GM18498 (cell line): Measurements from ENCODE around the gene CAMK1D.
"Not testable (repeated sequence)": the region's sequence is repeated elsewhere in the genome, so short reads cannot be mapped to it uniquely, and the experiment has no call there.

Source experiments
- ATAC-seq: cut with Tn5 transposase; IDR thresholded peaks from one replicate; pipeline ENCODE4 v1.9.1; 2021; ENCODE audit warnings: mild to moderate bottlenecking, moderate library complexity; ENCODE audit not compliant: unreplicated experiment

CAMK1D gene

DNA sequence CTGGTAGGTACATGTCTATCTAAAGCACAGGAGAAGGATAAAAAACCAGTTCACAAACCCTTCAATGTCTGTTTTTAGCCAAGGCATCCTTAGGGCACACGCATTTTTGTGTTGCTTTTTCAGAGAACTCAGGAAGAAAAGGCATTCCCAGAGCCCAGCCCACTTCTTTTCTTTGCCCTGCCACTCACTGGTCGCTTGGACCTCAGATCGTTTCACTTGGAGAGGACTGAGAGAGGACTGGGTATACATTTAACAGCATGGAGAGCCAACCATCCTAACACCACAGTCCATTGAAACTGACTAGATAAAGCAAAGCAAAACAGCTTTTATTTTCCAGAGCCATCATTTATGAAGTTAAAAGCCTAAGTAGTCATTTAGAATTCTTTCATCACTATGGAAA is 194.2 kb downstream of the CAMK1D start:
- ATAC-seq, result no peak

DNA sequence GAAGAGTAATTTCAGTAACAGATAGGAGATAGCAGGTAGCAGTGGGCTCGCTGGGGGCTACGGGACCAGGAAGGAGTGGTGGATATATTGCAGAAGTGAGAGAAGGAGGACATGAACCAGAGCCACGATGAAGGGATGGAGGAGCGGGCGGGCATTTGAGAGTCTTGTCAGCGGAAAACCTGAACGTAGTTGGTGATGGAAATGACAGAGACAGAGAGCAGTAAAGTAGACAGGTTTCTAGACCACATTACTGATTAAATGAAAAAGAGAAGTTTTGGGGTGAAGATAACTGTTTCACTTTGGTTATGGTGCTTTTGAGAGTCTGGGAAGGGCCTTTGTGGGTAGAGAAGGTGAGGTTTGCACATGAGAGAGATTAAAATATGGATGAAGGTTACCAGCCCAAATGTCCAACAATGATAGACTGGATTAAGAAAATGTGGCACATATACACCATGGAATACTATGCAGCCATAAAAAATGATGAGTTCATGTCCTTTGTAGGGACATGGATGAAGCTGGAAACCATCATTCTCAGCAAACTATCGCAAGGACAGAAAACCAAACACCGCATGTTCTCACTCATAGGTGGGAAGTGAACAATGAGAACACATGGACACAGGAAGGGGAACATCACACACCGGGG is 196.9 kb downstream of the CAMK1D start:
- ATAC-seq, result not testable (repeated sequence)

DNA sequence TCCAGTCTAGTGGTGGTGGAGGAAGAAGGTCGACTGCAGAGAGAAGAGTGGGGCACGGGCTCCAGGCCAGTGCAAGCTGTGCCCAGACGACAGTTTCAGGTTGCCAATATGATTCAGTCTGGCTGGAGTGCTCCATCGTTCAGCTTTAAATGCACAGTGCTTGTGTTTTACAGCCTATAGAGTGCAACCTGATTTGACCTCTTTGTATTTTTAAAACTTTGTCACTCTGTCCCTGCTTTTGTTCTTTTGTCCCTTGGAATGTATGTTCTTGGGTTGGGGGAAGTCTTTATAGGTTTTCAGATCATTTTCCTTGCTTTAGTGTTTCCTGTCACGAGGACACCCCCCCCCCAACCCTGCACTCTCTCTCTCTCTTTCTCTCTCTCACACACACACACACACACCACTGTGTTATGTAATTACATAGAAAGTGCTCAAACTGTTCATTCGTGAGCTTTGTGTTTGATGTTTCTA is 198.0 kb downstream of the CAMK1D start:
- ATAC-seq, result no peak

DNA sequence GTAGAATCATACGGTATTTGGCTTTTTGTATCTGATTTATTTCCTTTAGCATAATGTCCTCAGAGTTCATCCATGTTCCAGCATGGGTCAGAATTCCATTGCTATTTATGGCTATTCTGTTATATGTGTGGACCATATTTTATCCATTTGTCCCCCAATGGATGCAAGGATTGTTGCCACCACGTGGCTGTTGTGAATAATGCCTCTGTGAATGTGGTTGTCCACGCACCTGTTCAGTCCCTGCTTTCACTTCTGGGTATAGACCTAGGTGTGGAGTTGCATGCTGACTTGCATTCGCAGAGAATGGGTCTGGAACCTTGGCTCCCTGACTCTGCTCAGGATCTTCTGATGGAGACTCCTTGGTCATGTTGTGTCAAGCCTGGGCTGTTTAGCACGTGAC is 199.9 kb downstream of the CAMK1D start:
- ATAC-seq, result no peak

DNA sequence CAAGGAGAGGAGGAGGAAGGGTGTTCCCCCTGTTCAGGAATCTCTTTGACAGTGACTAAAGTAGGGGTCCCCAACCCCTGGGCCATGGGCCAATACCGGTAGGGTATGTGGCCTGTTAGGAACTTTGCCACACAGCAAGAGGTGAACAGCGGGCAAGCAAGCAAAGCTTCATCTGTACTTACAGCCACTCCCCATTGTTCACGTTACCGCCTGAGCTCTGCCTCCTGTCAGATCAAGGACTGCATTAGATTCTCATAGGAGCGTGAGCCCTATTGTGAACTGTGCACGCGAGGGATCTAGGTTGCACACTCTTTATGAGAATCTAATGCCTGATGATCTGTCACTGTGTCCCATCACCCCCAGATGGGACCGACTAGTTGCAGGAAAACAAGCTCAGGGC is 201.6 kb downstream of the CAMK1D start:
- ATAC-seq, result no peak

DNA sequence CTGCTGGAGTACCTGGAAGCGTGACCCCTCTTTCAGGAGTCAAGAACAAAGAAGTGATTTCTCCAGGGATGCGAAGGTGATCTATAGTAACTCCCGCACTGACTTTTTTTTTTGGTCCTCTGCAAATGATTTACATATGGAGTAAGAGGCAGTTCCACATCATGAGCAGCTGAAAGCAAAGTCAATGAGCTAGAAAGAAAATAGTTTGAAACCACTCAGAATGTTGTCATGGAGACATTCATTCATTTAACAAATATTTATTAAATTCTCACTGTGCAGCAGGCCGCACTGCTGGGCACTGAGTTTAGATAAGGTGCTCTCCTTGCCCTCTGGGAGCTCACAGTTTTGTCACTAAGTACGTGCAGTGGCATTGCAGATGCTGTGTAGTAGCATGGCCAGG is 206.7 kb downstream of the CAMK1D start:
- ATAC-seq, result no peak

DNA sequence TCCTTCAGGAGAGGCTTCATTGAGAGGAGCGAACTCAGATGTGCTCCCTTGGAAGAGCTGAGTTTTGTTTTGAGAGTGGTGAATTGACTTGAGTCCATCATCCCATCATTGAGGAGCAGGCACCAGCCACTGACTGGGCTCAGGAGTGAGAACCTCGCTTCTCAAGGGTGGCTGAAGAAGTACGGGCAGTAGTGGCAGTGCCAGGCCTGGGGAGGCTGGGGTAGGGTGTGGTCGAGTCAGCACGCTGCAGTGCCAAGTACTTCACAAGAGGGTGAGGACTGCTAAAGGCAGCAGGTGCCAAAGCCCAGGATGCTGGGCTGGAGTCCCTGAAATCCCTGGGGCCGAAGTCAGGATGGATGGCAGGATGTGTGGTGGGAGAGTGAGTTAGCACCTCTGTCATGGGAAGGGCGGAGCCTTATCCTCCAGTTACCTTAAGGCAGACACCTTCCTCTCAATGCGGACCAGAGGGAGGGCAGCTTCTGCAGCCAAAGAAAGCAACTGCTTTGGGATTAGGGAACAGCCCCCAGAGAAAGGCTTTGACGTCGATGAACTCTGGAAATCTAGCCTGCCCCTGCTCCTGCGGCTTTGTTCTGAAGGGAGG is 210.3 kb downstream of the CAMK1D start:
- ATAC-seq, result no peak

DNA sequence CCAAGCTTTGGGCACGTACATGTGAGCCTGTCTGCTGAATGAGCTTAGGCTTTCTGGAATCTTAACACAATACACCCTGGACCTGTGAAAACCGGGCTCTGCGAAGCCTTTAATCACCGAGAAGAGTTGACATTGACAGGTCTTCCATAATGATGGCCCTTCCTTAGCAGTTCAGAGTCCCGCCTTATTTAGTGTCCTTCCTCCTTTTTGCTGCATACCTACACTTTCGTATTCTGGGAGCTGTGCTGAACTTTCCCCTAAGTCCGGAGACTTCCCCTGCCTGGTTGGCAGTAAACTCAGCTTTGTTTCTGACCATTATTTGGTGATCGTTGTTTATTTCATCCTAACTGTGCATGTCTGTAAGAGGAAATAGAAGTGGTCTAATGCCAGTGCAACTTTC is 212.0 kb downstream of the CAMK1D start:
- ATAC-seq, result no peak

DNA sequence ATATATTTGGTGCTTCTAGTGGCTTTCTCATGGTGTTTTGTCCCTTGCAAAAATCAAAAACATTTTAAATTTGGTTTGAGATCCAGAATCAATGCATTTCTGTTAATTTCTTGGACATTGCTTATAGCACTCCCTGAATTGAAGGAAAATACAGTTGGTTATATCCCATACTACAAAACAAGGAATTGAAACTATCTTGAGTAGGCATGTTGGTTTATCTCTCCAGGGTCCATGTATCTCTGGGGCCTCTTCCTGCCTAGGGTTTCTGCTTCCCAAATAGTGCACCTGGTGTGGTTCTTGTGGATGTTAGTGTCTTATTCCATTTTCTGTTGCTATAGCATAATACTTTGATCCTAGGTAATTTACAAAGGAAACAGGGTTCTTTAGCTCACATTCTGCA is 212.4 kb downstream of the CAMK1D start:
- ATAC-seq, result no peak

DNA sequence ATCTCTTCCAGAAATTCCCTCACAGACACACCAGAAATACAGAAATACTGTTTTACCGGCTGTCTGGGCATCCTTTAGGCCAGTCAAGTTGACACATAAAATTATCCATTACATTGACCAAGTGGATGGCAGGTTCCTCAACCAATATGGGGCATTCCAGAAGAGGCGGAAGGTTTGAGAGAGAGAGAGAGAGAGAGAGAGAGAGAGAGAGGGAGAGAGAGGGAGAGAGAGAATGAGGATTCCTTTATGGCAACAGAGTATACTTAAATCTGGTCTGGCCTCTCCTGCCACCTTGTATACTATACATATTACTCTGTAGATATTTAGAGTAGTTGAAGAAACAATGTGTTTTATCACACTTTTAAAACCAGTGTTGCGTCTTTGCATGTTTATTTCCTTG is 214.1 kb downstream of the CAMK1D start:
- no peak for ATAC-seq

DNA sequence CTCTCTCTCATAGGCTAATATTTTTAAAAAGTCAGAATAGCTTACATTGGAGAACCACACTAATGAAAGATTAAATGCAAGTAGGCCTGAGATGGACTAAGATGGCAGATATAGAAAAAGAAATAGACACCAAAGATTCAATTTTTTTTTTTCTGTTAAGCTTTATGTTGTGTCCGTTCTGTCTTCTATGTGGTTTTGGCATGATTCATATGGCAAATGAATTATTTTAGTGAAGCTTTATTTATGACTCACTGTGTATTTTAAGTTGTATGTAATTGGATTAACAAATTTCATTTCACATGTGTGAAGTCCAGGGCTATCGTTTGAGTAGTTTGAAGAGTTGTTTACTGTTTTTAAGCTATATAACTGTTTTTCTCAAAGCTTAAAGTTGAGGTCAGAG is 214.8 kb downstream of the CAMK1D start:
- no peak for ATAC-seq

DNA sequence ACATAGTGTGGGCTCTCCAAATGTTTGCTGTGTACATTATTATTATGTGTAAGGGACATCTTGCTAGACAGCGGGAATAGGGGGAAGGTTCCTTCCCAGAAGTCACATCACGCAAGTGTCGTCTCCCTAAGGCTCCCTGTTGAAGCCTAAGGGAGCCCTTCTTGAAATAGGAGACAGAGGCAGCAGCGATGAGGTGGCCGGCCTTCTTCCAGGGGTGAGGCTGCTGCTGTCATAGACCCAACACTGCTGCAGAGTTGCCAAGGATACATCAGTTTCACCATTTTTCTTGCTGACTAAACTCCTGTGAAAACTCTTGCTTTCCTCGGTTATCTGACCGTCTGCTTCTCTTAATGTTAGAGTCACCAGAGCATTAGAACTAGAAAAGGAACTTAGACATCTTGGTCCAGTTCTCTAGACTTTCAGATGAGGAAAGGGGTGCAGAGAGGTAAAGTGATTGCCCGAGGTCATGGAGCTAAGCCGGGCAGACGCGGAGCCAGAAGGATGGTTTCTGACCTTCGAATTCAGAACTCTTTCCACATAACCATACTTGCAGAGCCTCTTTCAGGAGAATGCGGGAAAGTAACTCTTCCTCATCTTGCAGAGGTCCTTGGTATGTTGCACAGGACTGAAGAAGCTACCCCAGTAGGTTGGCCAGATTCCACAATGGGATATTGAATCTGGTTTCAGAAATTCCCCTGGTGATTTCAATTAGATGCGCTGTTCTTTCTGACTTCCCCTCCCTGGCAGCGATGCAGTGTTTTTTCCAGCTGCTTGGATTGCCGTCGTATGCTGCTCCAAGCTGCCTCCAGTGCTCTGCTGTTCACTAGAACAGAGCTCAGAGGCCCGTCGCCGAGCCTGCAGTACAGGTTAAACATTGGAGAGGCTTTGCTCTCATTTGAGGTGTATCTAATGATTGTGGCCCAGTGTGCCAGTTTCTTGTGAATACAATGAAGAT is 217.1 kb downstream of the CAMK1D start:
- ATAC-seq, result no peak

DNA sequence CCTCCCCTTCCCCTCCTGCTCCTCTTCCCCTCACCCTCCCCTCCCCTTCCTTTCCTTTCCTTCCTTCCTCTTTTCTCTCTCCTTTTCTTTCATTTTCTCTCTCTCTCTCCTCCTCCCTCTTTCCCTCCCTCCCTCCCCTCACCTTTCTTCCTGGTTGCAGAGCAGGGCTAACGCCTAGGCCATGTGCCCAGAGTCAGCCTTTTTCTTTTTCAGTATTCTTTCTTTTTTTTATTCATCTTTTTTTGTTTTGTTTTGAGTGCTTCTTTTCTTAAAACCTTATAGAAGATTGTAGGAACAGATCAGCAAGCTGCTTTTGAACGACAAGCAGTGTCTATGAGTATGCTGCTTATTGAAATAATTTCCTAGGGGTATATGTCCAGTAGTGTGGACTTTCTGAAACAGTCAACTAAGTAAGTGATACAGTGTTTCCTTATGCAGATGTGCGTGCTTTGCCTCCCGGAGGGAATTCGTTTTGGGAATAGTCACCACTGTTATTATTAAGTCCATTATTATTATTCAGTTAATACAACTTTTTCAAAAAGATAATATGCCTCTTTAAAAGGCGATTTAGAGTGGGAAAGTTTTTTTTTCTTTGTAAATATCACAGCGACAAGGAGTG is 219.2 kb downstream of the CAMK1D start:
- no peak for ATAC-seq

DNA sequence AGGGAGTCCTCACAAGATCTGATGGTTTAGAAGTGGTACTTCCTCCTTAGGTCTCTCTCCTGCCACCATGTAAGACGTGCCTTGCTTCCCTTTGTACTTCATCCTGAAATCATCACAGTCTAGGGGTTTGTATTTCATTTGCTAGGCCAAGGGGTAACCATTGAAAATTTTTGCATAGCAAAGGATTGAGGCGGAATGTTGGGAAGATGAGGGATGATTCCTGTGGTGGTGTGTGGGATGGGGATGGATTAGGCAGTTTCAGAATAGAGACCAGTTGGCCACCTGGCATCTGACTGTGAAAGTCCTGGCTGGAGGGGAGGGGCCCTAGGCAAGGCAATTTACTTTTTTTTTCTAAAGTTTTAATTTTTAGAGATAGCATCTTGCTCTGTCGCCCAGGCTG is 222.9 kb downstream of the CAMK1D start:
- ATAC-seq, result no peak

DNA sequence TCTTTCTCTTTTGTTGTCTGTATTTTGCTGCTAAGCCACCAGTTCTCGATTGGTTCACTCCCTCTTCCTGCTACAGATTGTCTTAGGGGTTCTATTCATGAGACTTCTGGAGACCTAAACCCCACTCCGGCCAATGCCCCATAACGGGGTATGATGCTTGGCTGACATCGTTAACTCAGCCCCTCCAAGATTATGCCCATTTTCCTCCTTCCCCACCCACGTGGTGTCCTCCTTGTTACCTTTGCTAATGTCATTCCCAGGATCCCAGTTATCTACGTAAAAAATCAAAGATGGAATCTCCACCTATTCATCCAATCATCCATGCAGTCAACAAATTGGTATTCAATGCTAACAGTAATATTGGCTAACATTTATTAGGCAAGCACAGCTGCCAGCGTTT is 228.3 kb downstream of the CAMK1D start:
- ATAC-seq, result no peak

DNA sequence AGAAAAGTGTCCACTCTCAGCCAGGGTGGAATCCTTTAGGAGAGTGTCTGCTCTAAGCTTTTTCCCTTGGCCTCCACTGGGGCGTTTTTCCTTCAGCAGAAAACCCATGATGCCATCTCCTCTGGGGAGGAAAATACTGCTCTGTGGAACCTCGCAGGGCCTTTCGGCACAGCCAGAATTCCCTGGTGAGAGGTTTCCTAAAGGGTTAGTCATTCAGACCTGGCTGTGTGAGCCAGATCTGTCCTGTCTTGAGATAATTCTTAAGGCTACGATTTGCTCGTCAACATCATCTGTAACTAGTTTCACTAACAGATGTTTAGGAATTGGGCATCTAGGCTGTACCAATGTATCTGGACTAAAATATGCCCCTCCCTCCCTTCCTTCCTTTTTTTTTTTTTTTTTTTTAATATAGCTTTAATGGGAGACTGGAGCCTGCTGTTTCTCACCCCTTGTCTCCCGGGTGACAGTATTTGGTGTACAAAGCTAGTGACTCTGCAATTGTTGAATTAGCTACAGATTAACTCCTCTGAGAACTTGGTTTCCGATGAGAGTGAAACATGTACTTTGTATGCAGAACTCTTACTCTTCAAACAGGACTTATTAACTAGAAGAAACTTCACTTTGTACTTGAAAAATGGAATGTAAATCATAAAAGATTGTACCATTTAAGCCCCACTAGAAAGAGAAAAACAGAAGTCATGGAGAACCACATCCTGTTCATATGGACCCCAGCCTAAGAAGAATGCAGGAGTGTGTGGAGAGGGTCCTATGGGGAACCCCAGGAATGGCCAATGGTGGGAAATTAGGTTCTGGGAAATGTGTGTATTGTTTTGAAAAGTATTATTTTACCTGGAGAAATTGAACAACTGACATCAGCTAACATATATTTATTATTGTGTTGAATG is 230.9 kb downstream of the CAMK1D start:
- peak; percentile 50 for ATAC-seq

DNA sequence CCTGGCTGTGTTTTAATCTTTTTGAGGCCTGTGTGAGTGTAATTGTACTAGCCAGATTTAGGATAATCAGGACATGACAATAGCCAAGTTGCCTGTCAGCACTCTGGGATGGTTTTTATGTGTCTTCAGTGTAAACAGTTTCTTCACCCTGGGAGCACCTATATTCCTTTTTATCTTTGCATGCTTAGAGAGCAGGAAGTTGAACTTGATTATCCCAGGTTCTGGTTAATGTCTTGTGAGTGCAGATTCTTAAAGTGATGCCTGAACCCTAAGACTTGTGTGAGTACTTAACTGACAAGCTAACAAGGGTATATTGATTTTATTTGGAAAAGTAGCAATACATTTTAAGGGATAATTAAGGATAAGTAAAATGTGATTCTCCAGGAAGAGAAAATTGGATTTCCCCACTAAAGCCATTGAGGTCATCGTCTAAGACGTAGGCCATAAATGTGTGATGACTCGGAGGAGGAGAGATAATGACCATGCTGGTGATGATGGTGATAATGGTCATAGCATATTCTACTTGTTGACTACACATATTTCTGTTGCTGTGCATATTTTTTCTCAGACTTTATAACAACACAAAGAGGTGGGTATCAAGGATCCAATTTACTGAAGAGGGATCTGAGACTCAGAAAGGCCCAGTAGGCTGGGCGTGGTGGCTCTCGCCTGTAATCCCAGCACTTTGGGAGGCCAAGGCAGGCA is 234.7 kb downstream of the CAMK1D start:
- no peak for ATAC-seq

DNA sequence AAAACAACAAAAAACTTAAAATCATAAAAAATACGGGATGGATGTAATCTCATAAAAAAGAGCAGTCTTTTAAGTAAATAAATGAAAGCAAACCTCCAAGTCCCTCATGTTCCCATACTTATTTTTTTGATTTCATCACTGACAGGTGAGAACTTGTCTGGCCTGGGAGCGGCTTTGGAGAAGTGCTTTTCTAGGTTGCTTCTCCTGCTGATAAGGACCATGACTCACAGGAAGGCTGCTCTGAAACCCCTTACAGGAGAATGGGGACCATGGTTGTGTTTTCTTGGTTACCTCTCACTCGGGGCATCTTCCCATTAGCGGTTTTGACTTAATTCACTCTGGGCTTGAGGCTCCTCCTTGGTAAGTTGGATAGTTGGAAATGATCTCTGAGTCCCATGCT is 237.4 kb downstream of the CAMK1D start:
- no peak for ATAC-seq

DNA sequence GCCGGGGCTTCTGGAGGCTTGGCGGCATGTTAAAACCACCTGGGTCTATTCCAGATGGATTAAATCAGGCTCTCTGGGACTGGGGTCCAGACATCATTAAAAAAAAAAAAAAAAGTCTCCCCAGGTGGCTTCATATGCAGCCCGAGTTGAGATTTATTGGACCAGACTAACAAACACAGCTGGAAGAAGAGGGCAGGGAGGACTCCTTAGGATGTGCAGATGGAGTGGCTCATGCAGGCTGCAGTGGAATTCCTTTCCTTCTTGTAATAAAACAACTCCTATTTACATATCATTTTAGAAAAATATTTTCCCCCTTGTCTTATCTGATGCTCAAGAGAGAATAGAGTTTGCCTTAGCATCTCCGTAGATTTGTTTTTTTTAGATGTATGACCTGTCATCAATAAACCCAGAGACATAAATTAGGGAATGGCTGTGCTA is 238.1 kb downstream of the CAMK1D start:
- ATAC-seq, result no peak
